Stimulated activated CD4-positive, alpha-beta T cell treated with anti-CD3 and anti-CD28 coated beads, Interleukin-12 subunit alpha, Interleukin-12 subunit beta, amount 100 ng/mL, for 48 hours (primary cell): ENCODE results near the gene TICAM2.

ENCODE experiments used
- DNase-seq, 3 donors: peaks; one replicate each; pipeline ENCODE4 v3.0.0-alpha.2; 2020; ENCODE audit warnings: low read depth in 2 of 3, low spot score in 1 of 3

The TICAM2 gene

GRCh38 chr5:115611873-115612272 is 9.6 kb upstream of the TICAM2 start:
- DNase-seq = no peak

DNA sequence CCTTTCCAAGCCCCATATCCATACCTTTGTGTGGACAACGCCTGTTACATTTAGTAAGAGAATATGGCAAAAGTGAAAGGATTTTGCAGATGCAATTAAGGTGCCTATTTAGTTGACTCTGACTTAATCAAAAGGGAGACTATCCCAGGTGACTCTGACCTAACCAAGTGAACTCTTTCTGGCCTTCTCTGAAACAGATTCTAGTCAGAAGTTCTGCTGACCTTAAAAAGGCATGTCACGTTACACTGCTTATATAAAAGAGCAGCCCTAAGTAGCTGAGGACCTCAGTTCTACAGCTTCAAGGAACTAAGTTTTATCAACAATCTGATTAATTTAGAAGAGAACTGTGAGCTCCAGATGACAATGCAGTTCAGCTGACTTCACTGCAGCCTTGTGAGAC is 5.7 kb upstream of the TICAM2 start:
- DNase-seq = no peak

GRCh38 chr5:115605436-115605835 is 3.2 kb upstream of the TICAM2 start:
- no peak for DNase-seq

DNA sequence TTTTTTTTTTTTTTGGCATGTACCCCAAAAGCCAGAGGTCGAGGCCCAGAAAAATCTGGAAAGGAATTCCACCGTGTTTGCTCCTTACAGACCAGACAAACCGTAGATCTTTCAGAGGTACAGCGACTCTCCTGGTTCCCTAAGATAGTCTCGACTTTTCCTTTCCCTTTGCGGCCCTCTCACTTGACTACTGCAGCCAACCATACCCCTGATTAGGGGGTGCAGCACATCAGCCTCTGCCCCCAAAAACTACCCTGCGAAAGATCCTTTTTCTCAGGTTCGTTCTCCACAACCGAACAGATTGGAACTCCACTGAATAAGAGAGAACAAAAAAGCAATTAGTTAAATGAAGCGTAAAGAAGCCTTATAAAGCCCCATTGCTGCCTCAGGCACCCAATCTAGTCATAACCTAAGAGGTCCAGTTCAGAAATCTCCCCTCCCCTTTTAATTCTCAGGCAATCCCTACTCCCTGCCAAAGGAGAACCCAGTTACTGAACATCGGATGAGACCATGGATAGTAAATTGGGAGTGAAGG is 379 bp upstream of the TICAM2 start:
- DNase-seq = no peak

DNA sequence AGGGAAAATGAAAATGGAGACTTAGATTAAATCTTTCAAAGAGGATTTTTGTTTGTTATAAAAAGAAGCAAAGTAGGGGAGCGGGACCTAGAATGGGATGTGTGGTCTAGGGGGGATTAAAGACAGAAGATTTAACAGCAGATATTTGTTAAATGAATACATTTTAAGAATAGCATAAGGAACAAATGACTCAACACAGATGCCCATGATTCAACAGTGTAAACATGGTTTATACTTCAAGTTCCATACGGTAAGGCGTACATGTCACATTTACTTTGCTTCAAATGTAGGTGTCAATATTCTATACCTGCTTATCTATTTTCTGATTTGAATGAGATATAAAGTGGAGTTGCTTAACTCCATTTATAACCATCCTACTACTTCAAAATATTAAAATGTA is 1.5 kb downstream of the TICAM2 start:
- DNase-seq = no peak

DNA sequence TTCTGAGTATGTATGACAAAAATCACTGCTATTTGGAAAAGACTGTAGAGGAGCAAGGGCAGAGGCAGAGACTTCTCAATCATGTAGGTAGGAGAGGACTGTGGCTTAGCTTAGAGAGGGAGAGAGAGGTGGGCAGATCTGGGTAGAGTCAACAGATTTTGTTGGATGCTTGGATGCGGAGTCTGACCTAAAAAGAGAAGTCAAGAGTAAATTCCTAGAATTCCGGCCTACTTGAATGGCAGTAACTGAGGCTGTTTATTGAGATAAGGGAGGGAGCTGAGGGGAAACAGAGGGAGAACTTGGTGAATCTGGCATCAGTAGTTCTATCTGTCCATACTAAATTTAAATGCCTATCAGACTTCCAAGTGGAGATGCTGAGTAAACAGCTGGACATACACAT is 2.4 kb downstream of the TICAM2 start:
- DNase-seq = no peak

DNA sequence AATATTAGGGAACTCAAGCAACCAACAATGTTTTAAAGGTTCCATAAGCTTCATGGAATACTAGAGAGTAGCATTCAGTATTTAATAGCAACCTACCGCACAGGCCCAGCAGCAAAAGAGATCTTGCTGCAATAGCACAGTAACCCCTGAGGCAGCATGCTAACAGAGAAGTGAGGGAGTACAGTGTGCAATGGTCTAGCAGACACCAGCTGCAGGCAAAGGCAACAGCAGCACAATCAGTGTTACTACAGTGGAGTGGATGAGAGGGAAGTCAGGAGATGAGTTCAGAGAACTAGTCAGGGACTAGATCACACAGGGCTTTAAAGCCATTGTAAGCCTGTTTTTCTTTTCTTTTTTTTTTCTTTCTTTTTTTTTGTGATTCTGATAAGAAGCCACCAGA is 2.8 kb downstream of the TICAM2 start:
- no peak for DNase-seq

DNA sequence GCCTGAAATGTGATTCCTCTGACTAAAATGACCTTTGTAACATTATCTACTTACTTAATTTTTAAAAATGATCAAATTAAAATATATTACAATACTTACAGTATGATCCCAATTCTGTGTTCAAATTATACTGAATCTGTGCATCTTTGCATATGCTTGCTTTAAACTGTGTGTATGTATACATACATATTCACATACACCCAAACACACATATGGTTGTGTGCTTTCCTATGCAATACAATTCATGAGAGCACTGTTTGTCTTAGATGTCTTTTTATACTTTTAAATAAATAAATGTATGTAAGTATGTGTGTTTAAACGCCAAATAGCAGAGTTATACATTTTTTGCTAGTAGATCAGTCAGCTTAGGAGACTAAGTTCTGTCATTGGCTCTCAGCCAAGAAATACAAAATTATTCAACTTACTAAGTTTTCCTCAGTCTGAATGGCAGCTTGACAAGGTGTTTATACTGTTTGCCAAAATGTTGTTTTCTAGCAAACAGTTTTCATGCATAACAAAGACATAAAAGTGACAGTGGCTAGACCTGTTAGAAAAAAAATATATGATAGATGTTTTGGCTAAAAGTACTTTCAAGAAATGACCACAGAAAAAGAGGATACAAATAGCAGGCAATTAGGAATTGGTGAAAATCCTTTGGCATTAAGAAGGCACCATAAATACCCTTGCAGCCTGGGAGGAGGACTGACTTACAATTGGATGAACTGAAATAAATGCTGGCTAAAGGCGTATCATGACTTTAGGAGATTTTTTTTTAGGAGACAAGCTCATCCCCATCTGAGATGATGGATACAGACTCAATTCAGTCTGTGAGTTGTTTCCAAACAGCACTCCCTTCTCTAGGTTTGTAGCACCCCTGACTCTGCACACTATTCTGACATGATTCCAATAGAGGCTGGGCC is 7.9 kb downstream of the TICAM2 start:
- DNase-seq = no peak

DNA sequence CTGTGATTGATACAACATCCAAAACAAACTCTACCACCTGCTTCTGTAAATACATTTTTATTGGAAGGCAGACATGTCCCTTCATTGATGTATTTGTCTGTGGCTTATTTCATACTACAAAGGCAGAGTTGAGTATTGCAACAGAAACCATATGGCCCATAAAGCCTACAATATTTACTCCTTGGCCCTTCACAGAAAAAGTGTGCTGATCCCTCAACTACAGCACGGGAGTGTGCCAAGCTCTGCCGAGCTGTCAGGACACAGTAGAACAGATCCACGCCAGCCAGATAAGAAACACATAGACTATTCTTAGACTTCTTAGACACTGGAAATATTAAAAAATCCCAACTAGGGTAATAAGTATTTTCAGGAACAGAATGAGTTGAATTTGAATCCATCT is 13.2 kb downstream of the TICAM2 start:
- DNase-seq = no peak

DNA sequence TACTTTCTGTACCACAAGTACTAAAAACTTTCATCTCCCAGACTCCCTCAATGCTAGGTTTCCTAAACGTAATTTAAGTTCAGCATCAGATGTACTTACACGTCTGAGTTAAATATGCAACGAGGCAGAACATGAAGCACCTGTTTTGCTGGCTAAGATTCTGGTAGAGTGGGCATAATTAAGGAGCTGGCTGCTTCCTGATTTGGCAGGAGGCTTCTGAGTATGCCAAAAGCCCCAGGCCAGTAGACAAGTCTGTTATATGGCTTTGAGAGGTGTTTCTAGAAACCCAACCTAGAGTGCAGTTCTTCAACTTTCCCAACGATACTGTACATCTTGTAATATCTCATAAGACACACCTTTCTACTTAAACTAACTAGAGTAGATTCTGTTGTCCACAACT is 13.6 kb downstream of the TICAM2 start:
- no peak for DNase-seq

DNA sequence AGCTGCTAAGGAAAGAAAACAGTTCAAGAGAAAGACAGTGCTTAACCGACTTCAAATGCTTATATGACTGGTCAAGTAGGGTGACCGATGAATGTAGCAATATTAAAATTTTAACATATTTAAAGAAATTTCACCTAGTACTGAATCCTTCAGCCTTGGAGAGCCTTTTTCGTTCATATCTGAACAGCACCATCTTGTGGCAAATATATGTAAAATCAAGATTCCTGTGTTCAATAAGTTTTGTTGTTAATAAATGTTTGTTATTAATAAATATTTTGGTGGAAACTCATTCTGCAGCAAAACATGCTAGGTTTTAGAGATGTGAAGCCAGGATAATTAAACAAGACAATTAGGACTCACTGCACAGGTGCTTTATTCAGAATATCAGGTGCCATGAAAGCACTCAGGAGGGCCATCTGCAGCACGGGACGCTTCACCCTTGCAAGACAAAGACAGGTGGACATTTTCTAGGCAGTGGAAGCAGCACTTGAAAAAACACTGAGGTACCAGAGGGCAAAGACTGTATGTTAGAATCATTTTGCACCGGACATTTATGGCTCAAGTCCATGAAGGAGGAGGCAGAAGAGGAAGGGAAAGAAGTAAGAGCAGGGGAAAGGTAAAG is 15.6 kb downstream of the TICAM2 start:
- no peak for DNase-seq

- no peak for DNase-seq
Observed at GRCh38 chr5:115585265-115585664, 17.0 kb downstream of the TICAM2 start.

DNA sequence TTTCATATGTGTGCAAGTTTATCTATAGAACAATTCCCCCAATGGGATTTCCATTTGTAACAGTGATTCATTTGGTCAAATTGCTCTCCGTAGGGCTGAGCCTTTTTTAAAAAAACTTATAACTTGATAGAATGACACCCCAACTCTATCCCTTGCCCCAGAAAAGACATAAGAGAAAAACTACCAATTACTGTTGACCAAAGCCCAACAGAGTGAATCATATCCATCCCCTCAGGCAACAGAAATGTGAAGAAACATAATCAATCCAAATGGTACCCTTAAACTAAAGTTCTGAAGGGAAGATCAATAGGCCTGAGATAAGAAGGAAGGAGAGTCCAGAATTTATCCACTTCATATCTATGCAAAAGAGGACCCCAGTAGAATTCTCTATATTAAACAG is 17.8 kb downstream of the TICAM2 start:
- DNase-seq = no peak

DNA sequence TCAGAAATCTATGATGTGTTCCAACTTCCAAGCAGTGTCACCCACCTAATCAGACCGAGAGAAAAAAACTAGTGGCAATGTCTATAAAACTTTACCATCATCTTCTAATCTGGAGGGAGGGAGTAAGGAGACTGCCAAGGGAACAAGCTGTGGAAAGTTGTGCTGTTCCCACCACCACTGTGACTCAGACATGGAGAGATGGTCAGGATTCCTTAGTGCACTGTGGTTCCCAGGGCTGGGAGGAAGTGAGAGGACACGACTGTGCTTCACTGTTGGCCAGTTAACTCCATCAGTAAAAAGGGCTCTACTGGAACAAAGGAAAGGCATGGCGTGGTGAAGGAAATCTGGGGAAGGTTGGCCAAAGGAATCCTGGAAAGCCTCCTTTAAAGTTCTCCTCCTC is 18.8 kb downstream of the TICAM2 start:
- DNase-seq = no peak

DNA sequence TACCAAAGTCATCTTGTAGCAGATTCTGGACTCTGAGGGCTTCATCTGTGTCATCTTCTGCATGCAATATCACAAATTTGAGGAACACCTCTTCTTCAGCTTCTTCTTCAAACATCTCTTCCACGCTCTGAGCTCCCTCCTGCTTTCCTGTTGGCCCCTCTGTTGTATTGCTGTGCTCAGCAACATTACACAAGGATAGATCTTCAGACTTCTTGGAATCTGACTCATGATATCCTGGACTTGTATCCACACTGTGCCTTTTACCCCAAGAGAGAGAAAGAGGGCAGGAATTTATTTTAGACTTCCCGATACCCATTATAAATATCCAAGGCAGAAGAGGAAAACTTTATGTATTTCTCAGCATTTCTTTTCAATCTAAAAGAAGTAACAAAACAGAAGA is 21.3 kb downstream of the TICAM2 start:
- no peak for DNase-seq

GRCh38 chr5:115579747-115580173 is 22.5 kb downstream of the TICAM2 start:
- no peak for DNase-seq

GRCh38 chr5:115579216-115579615 is 23.1 kb downstream of the TICAM2 start:
- no peak for DNase-seq

DNA sequence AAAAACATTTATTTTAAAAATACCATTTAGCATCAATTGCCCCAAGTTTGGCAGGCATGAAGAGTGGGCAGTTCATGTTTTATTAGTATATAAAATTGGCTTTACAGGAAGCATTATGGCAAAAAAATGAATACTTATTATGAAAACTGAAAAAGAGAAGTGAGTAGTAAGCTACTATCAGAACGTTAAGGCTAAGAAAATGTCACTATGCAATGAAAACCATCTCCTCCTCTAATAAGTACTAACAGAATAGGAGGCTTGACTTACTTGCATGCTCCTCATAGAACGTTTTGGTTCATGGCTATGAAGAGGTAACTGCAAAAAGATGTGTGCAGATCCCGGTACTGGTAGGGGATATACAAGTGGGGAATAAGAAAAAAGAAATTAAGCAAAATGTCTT is 23.6 kb downstream of the TICAM2 start:
- DNase-seq = no peak

DNA sequence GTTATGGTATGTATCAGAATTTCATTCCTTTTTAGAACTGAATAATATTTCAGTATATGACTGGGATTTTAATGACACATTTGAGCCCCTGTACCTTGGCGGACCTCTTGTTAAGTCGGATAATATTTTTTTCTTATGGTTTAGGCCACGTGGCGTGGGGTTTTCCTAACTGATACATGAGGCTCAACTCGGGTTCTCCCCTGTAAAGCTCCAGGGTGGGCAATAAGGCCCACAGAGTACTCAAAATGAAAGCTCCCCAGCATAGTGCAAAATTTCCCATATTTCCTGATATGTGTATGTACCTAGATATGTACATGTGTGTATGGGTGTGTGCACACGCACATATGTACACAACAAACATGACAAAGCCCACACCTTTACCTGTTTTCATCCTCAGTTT is 24.5 kb downstream of the TICAM2 start:
- no peak for DNase-seq

GRCh38 chr5:115577329-115577728 is 24.9 kb downstream of the TICAM2 start:
- no peak for DNase-seq

DNA sequence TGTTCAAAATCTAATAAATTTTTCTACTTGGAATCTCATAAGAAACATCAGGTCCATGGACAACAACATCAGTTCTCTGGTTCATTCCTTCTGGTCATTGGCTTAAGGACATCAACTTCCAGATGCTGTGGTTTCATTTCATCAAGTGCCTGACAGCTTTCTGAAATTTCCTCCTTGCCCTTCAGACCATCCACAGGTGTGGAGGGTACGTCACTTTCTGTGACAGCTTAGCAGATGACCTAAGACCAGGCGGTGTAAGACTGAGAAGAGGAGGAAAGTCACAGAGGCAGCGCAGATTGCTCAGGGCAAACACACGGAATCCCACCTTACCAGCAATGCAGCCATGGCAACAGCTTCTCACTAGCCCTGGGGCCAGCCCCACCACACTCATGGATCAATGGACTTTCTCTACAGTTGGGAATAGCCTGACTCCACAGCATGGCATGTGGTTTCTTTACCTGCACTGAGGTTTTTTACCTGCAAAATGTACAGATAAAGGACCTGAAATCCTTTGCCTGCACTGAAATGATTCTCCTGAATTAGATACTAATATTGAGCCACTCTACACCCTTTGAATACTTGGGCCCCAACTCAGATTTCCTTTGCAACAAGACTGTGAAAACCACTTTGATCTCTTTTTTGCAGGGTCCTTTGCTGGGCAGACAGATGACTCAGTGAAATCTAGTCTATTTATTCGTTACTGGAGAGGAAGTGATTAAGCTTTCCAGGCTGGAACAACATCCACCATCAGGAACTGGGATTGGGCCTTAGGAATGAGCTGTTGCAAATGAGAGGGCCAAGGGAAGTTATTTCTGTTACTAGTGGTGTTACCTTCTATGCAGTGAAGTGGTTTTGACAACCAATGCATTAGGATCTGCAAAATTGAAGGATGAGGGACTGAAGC is 26.9 kb downstream of the TICAM2 start:
- no peak for DNase-seq
